HCT116 (cell line): ENCODE measurements around the gene THBS3. TPM values are rescaled to one million over a fixed set of nuclear protein-coding genes. Genes with fewer than 3 reads are reported as not detected.
A peak's percentile ranks its signal among the peaks of the same experiment; 100 is the strongest.

Experiments
- ATAC-seq: fragments of 200-7000 bp; cut with Tn5 transposase; 2 replicates; pipeline ENCODE4 v1.9.1; 2020; ENCODE audit warnings: mild to moderate bottlenecking, moderate library complexity
- BruUV-seq: library from RNA; stranded (reverse); fragments of 400-500 nt; replicated peaks from 2 replicates; lab custom pipeline; 2021; lab: Mats Ljungman, UMichigan
- CTCF ChIA-PET: fragments of 300-600 bp; sonication (Branson Sonifier 250); formaldehyde crosslinking; loops from one replicate; lab custom pipeline; 2021; ENCODE audit warnings: antibody characterized with exemption; lab: Charles Lee
- POLR2A ChIA-PET: fragments of 300-600, 350-600 bp; sonication (Branson Sonifier 250); formaldehyde crosslinking; loops from one replicate; lab custom pipeline; 2021; ENCODE audit warnings: antibody characterized with exemption; lab: Charles Lee
- RAD21 ChIA-PET, 2 experiments: fragments of 300-600 bp; sonication (Branson Sonifier 250); formaldehyde crosslinking; loops; one replicate each; lab custom pipeline; 2023; ENCODE audit warnings: low total read pairs in 2 of 2; ENCODE audit not compliant: uncharacterized antibody in 2 of 2, unreplicated experiment in 2 of 2, low non-redundant PET in 1 of 2; lab: Charles Lee
- DNase-seq: peaks from one replicate; pipeline ENCODE4 v3.0.0-alpha.2; 2010; ENCODE audit warnings: low read depth, low spot score
- H2AFZ ChIP-seq: fragments of 200-600 bp; shearing (Covaris generic), sonication (generic); 2 replicates; pipeline ENCODE4 v1.6.1; 2017; ENCODE audit warnings: low read depth, mixed run types, mixed read lengths, antibody characterized with exemption, low read length; ENCODE audit not compliant: poor library complexity, severe bottlenecking
- H3K27ac ChIP-seq: 2 replicates; pipeline ENCODE4 v1.5.1; 2012; ENCODE audit warnings: low read depth, low read length
- H3K27me3 ChIP-seq: fragments of 200-600 bp; sonication (generic); 2 replicates; pipeline ENCODE4 v1.6.1; 2016; ENCODE audit warnings: mixed run types, low read length, mixed read lengths; ENCODE audit not compliant: insufficient read depth
- H3K36me3 ChIP-seq, 2 experiments: fragments of 200-500 bp in 1 of 2; fragments of 200-600 bp in 1 of 2; sonication (Bioruptor generic) in 1 of 2; sonication (generic) in 1 of 2; 2 replicates each; pipeline versions ENCODE4 v1.5.1 to v1.6.1; 2014 to 2016; ENCODE audit warnings: low read length in 2 of 2, inconsistent platforms in 1 of 2, mixed read lengths in 1 of 2, mixed run types in 1 of 2; ENCODE audit not compliant: insufficient read depth in 2 of 2, control insufficient read depth in 1 of 2
- H3K4me1 ChIP-seq, 2 experiments: fragments of 200-600 bp in 1 of 2; sonication (generic) in 1 of 2; 2 replicates each; pipeline versions ENCODE4 v1.5.1 to v1.6.1; 2012 to 2017; ENCODE audit warnings: low read length in 2 of 2, inconsistent platforms in 1 of 2, mild to moderate bottlenecking in 1 of 2, mixed read lengths in 1 of 2, mixed run types in 1 of 2, moderate library complexity in 1 of 2; ENCODE audit not compliant: insufficient read depth in 2 of 2, control insufficient read depth in 1 of 2
- H3K4me2 ChIP-seq: fragments of 200-600 bp; sonication (generic); 2 replicates; pipeline ENCODE4 v1.6.1; 2017; ENCODE audit warnings: mixed run types, low read length, mixed read lengths
- H3K4me3 ChIP-seq, 2 experiments: fragments of 200-600 bp in 1 of 2; sonication (generic) in 1 of 2; replicated peaks in 1 of 2; 2 replicates each; pipeline ENCODE4 v1.5.1; 2011 to 2016; ENCODE audit warnings: low read length in 2 of 2, control low read depth in 1 of 2, low read depth in 1 of 2, mild to moderate bottlenecking in 1 of 2, mixed read lengths in 1 of 2, mixed run types in 1 of 2
- H3K79me2 ChIP-seq: fragments of 200-600 bp; sonication (generic); 2 replicates; pipeline ENCODE4 v1.6.1; 2017; ENCODE audit warnings: mild to moderate bottlenecking, mixed run types, low read length, moderate library complexity, mixed read lengths; ENCODE audit not compliant: insufficient read depth
- H3K9ac ChIP-seq: fragments of 200-600 bp; sonication (generic); 2 replicates; pipeline ENCODE4 v1.6.1; 2016; ENCODE audit warnings: low read length, mixed read lengths
- H3K9me2 ChIP-seq: fragments of 200-600 bp; sonication (generic), shearing (Covaris generic); 2 replicates; pipeline ENCODE4 v1.6.1; 2017; ENCODE audit warnings: mixed run types, mild to moderate bottlenecking, moderate library complexity; ENCODE audit not compliant: insufficient read depth
- H3K9me3 ChIP-seq, 2 experiments: fragments of 200-500 bp in 1 of 2; fragments of 200-600 bp in 1 of 2; sonication (Bioruptor generic) in 1 of 2; sonication (generic) in 1 of 2; 2 replicates each; pipeline ENCODE4 v1.6.1; 2014 to 2017; ENCODE audit warnings: low read length in 2 of 2, mixed read lengths in 2 of 2, inconsistent platforms in 1 of 2, low read depth in 1 of 2, mild to moderate bottlenecking in 1 of 2, mixed run types in 1 of 2, moderate library complexity in 1 of 2; ENCODE audit not compliant: control insufficient read depth in 1 of 2, insufficient read depth in 1 of 2
- H4K20me1 ChIP-seq: fragments of 200-600 bp; sonication (generic), shearing (Covaris generic); 2 replicates; pipeline ENCODE4 v1.6.1; 2017; ENCODE audit warnings: mixed run types, mild to moderate bottlenecking, moderate library complexity; ENCODE audit not compliant: insufficient read depth
- CBX3 ChIP-seq: IDR thresholded peaks from 2 replicates; pipeline ENCODE4 v1.6.1; 2012; ENCODE audit warnings: low read depth
- EZH2phosphoT487 ChIP-seq: fragments of 200-600 bp; IDR thresholded peaks from 2 replicates; pipeline ENCODE4 v1.6.1; 2018; ENCODE audit warnings: antibody characterized with exemption, borderline replicate concordance
- ZFX ChIP-seq: fragments of 450-650 bp; IDR thresholded peaks from 2 replicates; pipeline ENCODE4 v1.6.1; 2017
- intact Hi-C: fragments of 100-400 bp; cut with micrococcal nuclease; formaldehyde crosslinking; loops from 2 replicates; pipeline ENCODE4 v1.10.0; 2022
- total RNA-seq: library from RNA; stranded (reverse); gene quantifications from one replicate; pipeline ENCODE4 v1.2.1, GENCODE V29; 2021; ENCODE audit not compliant: unreplicated experiment
- TF ChIP-seq, protein P1 (sequence below): IDR thresholded peaks from 2 replicates; pipeline ENCODE4 v1.6.1; 2012; ENCODE audit warnings: low read depth

THBS3 gene
- total RNA-seq, 1 experiment from 2014 or later, result 15.9 TPM

DNA sequence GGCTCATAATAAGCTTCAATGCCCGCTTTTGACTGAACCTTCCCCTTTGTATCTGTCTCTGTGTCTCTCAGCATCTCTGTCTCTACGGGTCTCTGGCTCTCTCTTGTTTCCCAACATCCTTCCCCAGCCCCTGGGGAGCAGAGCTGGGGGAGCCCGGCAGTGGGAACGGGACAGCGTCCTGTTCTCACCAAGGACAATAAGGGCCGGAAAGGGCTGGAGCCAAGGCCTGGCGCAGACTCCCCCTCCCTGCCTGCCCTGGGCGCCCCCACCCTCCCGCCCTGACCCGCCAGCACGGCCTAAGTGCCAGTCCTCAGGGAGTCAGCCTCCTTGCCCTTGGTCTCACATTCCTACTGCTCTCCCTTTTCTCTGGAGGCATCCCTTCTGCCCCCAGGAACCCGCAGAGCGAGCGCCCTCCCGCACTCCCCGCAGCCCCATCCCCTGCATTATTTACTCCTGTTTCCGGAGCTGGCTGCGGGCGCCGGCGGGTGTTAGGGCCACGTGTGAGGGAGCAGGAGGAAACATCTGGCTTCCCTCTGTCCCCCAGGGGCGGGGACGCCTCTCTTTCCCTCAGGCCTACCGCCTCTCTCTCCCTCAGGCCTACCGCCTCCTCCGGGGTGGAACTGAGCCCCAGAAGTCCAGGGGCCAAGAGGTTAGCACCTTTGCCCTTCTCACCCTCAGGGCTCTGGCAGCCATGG lies 41.1 kb downstream of the THBS3 start:
- Histone ChIP-seq H3K36me3 (peaks cover 2 to 7% of the 10 kb centered on the region in 2 experiments; a peak in 3 of 4 replicates), H3K9ac (no peak overlapping the region), H3K79me2 (peaks cover 11% of the 10 kb centered on the region), H2AFZ (no peak overlapping the region), H3K9me3 (no peaks in the 10 kb centered on the region), H3K4me2 (peak overlapping the region; percentile 94; the same call in 1 of the 2 replicates), H3K4me1 (peaks cover 2 to 11% of the 10 kb centered on the region in 2 experiments; a peak in 1 of 4 replicates), H3K27ac (no peak overlapping the region), H3K27me3 (no peaks in the 10 kb centered on the region), H4K20me1 (no peaks in the 10 kb centered on the region), H3K9me2 (no peaks in the 10 kb centered on the region), H3K4me3 (no peak overlapping the region)
- TF ChIP-seq ZFX (no peak), EZH2phosphoT487 (no peak), CBX3 (no peak)
- TF ChIP-seq, protein P1, sequence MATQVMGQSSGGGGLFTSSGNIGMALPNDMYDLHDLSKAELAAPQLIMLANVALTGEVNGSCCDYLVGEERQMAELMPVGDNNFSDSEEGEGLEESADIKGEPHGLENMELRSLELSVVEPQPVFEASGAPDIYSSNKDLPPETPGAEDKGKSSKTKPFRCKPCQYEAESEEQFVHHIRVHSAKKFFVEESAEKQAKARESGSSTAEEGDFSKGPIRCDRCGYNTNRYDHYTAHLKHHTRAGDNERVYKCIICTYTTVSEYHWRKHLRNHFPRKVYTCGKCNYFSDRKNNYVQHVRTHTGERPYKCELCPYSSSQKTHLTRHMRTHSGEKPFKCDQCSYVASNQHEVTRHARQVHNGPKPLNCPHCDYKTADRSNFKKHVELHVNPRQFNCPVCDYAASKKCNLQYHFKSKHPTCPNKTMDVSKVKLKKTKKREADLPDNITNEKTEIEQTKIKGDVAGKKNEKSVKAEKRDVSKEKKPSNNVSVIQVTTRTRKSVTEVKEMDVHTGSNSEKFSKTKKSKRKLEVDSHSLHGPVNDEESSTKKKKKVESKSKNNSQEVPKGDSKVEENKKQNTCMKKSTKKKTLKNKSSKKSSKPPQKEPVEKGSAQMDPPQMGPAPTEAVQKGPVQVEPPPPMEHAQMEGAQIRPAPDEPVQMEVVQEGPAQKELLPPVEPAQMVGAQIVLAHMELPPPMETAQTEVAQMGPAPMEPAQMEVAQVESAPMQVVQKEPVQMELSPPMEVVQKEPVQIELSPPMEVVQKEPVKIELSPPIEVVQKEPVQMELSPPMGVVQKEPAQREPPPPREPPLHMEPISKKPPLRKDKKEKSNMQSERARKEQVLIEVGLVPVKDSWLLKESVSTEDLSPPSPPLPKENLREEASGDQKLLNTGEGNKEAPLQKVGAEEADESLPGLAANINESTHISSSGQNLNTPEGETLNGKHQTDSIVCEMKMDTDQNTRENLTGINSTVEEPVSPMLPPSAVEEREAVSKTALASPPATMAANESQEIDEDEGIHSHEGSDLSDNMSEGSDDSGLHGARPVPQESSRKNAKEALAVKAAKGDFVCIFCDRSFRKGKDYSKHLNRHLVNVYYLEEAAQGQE, result no peak
- DNase-seq (no peak), ATAC-seq (no peak)
- ChIA-PET RAD21 (interaction anchor here (0.6 to 1.7 kb wide), 8 partner anchors 26 to 81 kb away, joined by 4 to 35 read pairs (median 6); partner anchors contain the start of genes DPM3 (in 1 of the 2) and SLC50A1 (in 1 of the 2)), POLR2A (interaction anchor here (0.8 to 1.5 kb wide), 4 partner anchors 14 to 91 kb away, joined by 3 to 7 read pairs (median 5); no protein-coding TSS in a partner anchor), CTCF (interaction anchor here (0.6 to 3.1 kb wide), 28 partner anchors 8 to 165 kb away, joined by 3 to 163 read pairs (median 4); partner anchors contain the start of genes ADAM15, EFNA4 and SLC50A1)
- intact Hi-C loops, result loop anchor here (1.0 to 5.0 kb wide), 3 partner anchors 32 to 75 kb away; partner anchors contain the start of gene SLC50A1
- no TSS peak for BruUV-seq
